ENCODE data around the gene IZUMO1.
A peak's percentile ranks its signal among the peaks of the same experiment; 100 is the strongest.

The IZUMO1 gene

DNA sequence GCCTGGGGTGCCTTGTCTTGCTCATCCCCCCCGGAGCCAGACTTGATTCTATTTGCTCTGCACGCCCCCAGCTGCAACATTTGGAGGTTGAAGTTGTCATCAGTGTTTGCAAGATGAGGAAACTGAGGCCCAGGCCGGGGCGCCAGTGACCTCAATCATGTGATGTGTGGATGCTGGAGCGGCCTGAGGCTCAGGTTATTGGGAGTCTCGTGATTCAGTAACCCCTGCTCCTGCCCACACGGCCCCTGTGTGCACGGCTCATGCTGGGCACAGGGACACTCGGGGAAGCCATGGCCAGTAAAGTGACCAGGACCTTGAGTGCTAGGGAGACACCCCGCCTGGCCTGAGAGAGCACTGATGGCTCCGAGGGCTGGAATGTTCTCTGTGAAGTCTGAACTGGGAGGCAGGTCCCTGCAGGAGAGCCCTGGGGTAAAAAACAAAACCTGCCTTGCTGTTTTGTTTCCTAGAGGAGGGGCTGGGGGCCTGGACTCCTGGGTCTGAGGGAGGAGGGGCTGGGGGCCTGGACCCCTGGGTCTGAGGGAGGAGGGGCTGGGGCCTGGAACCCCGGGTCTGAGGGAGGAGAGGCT lies 10.5 kb upstream of the IZUMO1 start:
- no peak for DNase-seq (ENCODE audit: low read depth in 2 of 2)

DNA sequence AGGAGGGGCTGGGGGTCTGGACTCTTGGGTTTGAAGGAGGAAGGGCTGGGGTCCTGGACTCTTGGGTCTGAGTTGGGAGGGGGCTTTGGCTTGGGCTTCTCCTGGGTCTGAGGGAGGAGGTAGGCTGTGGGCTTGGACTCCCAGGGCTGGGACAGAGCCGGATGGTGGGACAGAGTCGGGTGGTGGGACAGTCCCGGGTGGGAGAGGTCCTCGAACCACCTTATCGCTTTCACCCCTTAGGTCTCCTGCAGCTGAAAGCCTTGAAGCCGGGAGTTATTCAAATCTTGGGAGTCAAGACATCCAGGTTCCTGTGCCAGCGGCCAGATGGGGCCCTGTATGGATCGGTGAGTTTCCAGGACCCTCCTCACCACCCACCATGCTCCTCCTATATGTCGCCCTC lies 10.0 kb upstream of the IZUMO1 start:
- no peak for DNase-seq (ENCODE audit: low read depth in 2 of 2)

DNA sequence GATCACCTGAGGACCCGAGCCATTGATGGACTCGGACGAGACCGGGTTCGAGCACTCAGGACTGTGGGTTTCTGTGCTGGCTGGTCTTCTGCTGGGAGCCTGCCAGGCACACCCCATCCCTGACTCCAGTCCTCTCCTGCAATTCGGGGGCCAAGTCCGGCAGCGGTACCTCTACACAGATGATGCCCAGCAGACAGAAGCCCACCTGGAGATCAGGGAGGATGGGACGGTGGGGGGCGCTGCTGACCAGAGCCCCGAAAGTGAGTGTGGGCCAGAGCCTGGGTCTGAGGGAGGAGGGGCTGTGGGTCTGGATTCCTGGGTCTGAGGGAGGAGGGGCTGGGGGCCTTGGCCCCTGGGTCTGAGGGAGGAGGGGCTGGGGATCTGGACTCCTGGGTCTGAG lies 9.5 kb upstream of the IZUMO1 start:
- DNase-seq (ENCODE audit: low read depth in 2 of 2), result no peak

DNA sequence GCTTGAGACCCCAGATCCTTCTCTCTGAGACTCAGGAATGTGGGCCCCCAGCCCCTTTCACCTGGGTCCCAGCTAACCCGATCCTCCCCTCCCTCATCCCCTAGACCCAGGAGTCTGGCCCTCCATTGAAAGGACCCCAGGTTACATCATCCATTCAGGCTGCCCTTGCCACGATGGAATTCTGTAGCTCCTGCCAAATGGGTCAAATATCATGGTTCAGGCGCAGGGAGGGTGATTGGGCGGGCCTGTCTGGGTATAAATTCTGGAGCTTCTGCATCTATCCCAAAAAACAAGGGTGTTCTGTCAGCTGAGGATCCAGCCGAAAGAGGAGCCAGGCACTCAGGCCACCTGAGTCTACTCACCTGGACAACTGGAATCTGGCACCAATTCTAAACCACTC lies 9.1 kb upstream of the IZUMO1 start:
- no peak for DNase-seq (ENCODE audit: low read depth in 2 of 2)

DNA sequence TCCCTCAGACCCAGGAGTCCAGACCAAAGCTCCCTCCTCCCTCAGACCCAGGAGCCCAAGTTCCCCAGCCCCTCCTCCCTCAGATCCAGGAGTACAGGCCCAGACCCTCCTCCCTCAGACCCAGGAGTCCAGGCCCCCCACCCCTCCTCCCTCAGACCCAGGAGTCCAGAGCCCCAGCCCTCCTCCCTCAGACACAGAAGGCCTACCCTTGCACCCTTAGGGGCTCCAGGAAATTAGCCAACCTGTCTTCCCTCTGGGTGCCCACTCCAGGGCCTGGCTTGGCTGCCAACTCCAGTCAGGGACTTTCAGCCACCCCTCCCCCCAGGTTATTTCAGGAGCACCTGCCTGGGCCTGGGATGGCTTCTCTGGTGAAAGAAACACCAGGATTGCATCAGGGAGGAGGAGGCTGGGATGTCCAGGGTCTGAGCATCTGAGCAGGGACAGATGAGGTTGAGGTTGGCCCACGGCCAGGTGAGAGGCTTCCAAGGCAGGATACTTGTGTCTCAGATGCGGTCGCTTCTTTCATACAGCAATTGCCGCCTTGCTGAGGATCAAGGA lies 8.5 kb upstream of the IZUMO1 start, which contains the start of gene FGF21:
FGF21 (plus strand) TSS at position 441 of the 558 bp plus-strand sequence. CDS start 713 bp downstream, outside the sequence.
- no peak for DNase-seq (ENCODE audit: low read depth in 2 of 2)

DNA sequence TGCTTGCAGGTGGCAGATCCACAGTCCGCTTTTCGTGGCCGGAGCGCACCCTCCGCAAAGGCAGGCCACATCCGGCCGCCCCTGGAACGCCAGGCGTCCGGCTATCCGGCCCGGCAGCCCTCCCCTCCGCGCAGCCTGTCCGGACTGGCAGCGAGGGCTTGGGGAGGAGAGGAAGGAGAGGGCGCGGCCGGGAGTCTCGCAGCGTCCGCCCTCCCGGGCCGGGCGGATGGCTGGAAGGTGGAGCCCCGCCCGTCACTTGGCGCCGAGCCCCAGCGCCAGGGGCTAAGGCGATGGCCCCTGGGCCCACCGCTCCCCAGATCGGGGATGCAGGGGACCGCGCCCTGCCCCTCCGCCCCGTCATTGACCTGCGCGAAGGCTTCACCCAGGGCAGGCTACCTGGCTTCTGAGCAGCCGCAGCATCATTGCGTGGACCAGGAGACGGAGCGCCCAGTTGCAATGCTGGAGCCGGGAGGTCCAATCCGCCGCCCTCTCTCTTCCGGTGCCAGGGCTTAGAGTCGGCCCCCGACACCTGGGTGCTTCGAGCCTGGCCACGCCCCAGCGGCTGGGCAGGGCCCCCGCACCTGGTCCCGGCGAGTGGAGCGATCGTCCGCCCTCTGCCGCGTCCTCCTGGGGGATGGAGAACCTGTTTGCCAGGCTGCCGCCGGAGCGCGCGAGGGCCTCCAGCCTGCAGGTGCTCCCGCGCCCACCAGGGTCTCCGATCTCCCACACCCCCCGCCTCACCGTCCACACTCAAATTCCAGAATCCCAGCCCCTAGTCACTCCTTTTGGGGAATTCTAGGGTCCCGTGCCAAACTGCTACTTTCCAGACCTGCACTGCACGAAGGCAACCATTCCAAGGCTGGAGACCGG lies 6.0 kb upstream of the IZUMO1 start, which contains the start of gene FUT1:
FUT1 (minus strand) TSS at position 146 of the 870 bp plus-strand sequence. CDS start 1,360 bp downstream, outside the sequence.
- no peak for DNase-seq (ENCODE audit: low read depth in 2 of 2)

DNA sequence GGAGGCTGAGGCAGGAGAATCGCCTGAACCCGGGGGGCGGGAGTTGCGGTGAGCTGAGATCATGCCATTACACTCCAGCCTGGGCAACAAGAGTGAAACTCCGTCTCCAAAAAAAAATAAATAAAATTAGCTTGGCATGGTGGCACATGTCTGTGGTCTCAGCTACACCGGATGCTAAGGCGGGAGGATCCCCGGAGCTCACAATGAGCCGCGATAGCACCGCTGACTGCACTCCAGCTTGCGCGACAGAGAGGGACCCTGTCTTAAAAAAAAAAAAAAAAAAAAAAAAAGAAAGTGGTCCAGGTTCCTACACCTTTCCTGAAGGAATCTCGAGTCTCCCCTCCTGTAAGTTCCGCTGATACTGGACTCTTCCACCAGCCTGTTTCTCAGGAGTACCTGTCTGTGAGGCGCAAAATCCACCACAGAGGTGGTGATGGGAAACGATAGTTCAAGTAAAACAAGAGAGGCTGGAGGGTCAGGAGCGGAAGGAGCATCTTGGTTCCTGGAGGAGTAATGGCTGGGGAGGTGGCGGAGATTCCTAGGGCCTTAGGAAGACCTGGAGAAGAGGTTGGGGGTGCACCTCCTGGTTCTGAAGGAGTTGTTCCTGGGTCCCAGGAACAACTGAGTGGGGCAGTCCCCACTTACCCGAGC lies 5.3 kb upstream of the IZUMO1 start:
- no peak for DNase-seq (ENCODE audit: low read depth in 2 of 2)

DNA sequence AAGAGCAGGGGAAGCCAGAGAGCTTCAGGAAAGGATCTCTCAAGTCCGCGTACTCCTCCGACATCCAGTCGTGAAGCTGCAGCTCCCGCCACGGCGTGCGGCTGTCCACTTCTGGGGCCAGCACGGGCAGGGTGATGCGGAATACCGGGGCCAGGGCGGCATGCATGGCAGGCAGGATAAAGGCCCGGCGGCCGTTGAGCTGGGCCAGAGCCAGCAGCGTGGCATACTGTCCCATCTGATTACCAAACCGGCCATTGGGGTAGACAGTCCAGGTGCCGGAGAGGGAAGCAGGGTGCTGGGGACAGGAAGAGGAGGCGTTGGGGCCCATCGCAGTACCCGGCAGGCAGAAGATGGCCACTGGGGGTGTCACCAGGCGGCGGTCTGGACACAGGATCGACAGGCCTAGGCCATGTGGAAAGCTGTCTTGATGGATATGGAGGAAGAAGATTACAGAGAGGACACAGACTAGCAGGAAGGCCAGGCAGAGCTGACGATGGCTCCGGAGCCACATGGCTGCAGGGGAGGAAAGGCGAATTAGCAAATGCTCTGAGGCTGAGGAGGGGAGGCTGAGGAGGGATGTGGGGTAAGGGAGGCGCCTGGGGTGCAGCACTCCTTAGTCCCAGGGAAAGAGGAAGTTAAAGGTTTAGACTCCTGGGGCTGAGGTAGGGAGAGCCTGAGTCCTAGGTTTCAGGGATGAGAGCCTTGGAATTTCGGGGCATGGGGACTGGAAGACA lies 4.2 kb upstream of the IZUMO1 start:
- no peak for DNase-seq (ENCODE audit: low read depth in 2 of 2)

DNA sequence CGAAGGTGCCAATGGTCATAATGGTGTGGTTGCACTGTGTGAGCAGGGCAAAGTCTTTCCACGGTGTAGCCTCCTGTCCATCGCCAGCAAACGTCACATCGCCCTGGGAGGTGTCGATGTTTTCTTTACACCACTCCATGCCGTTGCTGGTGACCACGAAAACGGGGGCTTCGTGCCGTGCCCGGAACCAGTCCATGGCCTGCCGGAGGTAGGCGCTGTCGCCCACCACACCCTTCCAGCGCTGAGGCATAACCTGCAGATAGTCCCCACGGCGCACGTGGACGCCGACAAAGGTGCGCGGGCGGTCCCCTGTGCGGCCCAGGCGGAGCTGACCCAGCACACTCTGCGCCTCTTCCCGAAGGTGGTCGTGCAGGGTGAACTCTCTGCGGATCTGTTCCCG lies 3.6 kb upstream of the IZUMO1 start:
- no peak for DNase-seq (ENCODE audit: low read depth in 2 of 2)

DNA sequence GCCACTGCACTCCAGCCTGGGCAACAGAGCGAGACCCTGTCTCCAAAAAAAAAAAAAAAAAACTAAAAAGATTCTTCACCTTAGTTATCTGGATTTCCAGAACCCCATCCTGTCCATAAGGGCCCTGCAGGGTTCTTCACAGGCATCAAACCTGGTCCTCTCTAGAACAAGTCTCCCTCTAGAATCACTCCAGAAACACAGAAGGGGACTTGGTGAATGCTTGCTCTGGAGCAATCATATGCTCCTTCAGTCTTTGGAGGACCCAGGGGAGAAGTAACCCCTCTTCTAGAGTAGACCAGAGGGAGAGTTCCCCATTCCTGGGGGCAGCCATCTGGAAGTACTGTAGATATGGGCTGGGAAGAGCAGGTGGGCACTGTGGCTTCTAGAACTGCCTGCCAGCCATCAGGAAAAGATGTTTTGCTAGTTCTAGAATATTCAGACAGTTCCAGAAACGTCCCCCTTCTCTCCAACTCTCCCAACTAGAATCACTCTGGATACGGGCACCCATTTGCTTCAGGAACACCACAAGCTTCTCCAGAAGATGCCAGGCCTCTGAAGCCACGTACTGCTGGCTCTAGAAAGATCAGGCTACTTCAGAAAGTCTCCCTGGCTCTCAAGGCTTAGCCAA lies 3.0 kb upstream of the IZUMO1 start:
- DNase-seq (ENCODE audit: low read depth in 2 of 2), result no peak

DNA sequence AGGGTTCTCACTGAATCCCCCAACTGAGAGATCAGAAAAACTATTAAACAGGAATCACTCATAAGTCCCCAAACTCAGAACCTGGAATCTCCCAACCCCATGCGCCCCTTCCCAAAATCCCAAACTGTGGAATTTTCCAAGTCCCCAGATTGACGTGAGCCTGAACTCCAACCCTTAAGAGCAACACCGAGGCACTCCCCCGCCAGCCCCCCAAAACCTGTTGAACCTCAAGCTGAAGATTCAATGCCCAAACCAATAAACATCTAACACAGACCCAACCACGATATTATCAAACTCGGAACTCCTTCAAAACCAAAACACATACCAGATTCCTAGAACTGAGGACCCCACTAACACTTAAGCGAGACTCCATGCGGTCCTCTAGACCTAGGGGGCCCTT lies 599 bp downstream of the IZUMO1 start:
- DNase-seq (ENCODE audit: low read depth in 2 of 2), result no peak

DNA sequence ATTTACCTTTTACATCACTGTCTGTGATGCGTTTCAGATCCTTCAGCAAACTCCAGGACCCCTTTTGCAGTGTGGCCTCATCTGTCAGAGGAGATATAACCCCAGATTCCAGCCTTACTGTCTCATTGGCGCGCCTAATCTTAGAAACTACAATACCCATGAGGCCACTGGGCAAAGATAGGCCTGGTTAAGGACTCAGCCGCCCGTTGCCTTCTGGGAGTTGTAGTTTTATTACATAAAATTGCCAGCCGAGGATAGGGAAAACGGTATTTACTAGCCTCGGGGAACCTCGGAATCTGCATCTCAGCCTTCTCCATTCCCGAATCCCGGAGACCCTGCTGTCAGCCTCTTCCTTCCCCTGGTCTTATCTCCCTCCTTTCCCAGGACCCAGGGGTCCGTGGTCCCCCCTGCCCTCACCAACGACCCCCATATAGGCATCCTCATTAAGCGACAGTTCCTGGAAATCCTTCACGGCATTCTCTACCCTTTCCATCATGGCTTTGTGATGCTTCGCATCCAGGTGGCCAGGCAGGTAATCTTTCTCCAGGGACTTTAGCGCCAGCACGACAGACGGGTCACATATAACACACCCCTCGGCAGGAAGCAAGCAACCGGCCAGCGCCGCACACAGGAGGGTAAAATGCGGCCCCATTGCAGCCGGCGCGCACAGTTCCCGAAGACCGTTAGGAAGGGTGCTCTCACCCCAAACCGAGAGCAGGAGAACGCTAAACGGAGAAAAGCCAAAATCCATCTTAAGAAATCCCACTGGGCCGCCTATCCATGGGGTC lies 1.3 kb downstream of the IZUMO1 start:
- no peak for DNase-seq (ENCODE audit: low read depth in 2 of 2)

DNA sequence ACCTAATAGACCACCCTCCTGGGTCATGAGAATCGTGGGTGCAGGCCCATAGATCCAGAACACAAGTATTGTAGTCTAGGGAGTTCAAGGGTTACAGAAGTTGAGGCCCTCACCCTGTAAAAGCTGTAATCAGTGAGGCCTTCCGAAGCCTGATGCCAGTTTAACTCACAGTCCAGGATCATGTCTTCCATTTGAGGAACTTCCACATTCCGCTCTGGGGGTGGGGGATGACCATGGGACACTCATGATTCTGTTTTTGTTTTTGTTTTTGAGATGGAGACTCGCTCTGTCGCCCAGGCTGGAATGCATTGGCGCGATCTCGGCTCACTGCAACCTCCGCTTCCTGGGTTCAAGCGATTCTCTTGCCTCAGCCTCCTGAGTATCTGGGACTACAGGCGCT lies 4.6 kb downstream of the IZUMO1 start:
- DNase-seq (ENCODE audit: low read depth in 2 of 2), result no peak

DNA sequence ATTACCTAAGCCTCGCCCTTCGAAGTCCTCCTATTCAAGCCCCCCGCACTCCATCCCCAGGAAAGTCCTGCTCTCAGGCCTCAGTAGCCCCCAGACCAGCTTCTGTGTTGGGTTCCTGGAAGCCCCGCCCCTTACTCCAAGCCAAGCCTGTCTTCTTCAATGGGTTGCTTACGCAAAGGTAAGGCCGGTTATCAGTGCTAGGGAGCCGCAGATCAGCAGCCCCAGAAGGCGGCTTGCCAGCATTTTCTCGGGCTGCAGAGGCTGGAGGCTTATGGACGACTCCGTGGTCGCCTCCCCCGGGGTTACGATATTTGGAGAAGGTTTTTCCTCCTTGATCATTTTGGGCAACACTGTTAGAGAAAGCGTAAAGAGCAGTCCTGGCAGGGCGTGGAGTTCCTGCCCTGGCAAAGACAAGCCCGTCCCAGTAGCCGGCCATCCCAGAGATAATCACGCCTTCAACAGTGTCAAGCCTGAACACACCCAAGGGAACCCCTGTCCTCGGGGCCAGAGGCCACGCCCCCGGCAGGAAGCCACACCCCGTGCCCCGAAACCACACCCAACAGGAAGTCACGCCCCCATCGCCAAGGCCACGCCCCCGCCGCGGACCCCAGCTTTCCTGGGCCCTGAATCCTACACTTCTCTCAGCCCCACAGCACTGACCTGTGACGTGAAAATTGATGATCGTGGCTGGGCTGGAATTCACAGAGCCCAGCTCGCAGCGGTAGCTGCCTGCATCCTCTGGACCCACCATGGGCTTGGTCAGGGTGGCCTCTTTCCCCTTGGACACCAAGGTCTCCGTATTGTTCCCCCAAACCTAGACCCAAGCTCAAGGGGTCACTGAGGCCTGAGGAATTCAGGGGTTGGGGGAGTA lies 5.3 kb downstream of the IZUMO1 start:
- DNase-seq (ENCODE audit: low read depth in 2 of 2), result no peak

DNA sequence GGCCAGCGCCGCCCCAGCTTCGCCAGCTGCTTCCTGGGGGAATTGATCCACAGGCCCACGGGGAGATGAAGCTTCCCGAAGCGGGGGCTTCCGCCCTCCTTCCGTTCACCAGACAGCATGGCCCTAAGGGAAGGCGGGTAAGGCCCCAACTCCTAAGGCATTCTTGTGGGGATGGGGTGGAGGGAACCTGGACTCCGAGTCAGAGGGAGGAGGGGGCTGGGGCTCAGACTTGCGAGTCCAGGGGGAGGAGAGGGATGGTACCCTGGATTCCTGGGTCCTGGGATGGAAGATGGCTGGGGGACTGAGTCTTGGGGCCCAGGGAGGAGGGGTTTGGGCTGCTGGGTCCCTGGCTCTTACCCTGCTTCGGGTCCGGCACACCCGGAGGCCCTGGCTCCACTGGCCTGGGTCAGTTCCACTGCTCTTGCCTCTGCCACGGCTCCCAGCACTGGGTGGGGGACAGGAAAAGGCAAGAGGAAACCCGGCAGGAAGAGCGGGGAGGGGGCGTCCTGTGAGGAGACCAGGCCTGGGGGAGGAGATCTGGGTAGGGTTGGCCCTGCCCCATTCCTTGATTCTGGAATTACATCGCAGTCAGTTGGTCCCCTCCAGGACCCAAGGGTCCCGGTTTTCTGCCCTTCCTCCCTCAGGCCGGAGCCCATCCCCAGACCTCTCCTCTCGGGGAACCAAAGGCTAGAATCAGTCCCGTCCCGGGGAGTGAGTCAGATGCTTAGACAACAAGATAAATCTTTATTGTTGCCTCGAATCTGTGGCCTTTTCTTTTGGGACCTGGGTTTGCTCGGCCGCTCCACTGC lies 6.3 kb downstream of the IZUMO1 start, which contains the start of gene RASIP1:
RASIP1 (minus strand) TSS at position 447 of the 809 bp plus-strand sequence; CDS start at position 119, 328 bp downstream.
- no peak for DNase-seq (ENCODE audit: low read depth in 2 of 2)

DNA sequence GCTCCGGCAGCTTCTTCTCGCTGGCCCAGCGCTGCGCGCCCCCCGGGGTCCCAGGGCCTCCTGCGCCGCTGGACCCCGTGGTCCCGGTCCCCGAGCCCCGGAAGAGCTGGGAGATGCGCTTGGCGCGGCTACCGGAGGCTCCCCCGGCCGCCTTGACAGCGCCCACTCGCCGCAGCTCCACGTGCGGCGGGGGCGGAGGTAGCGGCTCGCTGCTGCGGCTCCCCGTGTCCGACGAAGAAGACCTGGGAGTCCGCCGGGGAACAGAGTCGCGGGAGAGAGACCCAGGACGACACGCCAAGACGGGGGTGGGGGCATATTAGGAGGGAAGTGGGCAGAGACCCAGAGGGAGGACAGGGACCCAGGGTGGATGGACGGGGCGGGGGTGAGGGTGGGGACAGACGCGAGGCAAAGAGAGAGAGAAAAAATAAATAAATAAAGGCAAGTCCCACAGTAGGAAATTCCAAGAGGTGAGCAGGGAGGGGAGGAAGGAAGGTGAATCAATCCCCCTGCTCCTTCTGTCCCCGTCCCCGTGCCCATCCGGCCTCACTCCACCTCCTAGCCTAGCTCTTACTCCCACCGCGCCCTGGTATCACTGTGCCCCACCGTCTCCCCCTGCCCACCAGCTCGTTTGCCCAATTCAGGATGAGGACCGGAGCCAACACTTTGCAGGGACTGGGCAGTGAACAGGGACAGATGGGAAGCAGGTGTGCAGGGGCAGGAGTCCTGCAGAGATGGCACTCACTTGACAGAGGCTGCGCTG lies 7.1 kb downstream of the IZUMO1 start:
- DNase-seq (ENCODE audit: low read depth in 2 of 2), result no peak

DNA sequence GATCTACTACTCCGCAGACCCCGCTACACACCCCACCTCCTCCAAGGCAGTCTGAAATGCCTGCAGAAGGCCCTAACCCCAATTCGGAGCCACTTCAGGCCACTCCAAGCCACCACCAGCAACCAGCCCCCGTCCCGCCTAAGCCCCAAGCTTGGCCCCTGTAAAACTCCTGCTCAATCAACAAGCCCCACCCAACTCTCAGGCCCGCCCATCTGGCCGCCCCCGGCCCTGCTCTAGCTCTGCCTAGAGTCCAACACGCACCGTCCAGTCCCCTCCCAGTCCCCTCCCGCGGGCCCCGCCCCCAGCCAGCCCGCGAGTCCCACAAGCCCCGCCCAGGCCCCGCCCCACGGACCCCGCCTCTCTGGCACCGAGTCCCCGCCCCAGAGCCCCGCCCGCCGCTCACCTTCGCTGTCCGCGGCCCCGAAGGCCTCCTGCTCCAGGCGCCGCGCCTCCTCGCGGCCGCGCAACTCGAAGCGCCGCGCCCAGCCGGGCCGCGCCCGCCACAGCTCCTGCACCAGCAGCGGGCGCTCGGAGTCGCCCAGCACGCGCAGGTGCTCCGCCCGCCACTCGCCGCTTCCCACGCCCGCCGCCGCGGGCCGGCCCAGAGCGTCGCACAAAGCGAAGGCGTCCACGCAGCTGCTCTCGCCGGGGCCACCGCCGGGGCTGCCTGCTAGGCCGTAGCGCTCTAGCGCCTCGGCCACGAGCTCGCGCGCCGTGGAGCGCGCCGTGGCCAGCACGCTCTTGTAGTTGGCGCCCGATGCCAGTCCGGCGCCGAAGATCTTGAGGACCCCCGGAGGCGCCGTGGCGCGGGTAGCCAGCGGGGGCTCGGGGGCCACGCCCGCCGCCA lies 7.9 kb downstream of the IZUMO1 start:
- DNase-seq (ENCODE audit: low read depth in 2 of 2), result peak; percentile 83 to 89
